GM19324 (cell line): ENCODE results near the gene N4BP2L2.

Experiments
- ATAC-seq: cut with Tn5 transposase; IDR thresholded peaks from one replicate; pipeline ENCODE4 v1.9.1; 2021; ENCODE audit warnings: mild to moderate bottlenecking, moderate library complexity; ENCODE audit not compliant: unreplicated experiment, low FRiP score

The N4BP2L2 gene

GRCh38 chr13:32427852-32428580 lies 110.6 kb downstream of the N4BP2L2 start, which contains the start of gene N4BP2L1:
TSS of gene N4BP2L1 (minus strand) at chr13:32428130. CDS start at chr13:32428082, 48 bp downstream.
- peak; percentile 83 for ATAC-seq

GRCh38 chr13:32426990-32427851 lies 111.4 kb downstream of the N4BP2L2 start:
- peak; percentile 21 for ATAC-seq

GRCh38 chr13:32426191-32426989 lies 112.2 kb downstream of the N4BP2L2 start:
- ATAC-seq, result peak; percentile 27

- no peak for ATAC-seq
These were observed 113.4 kb downstream of the N4BP2L2 start for GRCh38 chr13:32425158-32425557.

GRCh38 chr13:32423592-32423991 lies 115.0 kb downstream of the N4BP2L2 start:
- no peak for ATAC-seq

- ATAC-seq, result no peak
These were observed 118.7 kb downstream of the N4BP2L2 start for GRCh38 chr13:32419862-32420261.

- ATAC-seq, result no peak
These were observed 120.6 kb downstream of the N4BP2L2 start for GRCh38 chr13:32417995-32418394.

GRCh38 chr13:32415019-32415418 lies 123.6 kb downstream of the N4BP2L2 start:
- no peak for ATAC-seq

GRCh38 chr13:32414580-32414979 lies 124.0 kb downstream of the N4BP2L2 start:
- no peak for ATAC-seq

- ATAC-seq, result no peak
These were observed 125.3 kb downstream of the N4BP2L2 start for GRCh38 chr13:32413284-32413683.

GRCh38 chr13:32409561-32410421 lies 128.8 kb downstream of the N4BP2L2 start:
- ATAC-seq, result no peak

GRCh38 chr13:32409001-32409313 lies 129.6 kb downstream of the N4BP2L2 start:
- ATAC-seq, result no peak

- peak; percentile 18 for ATAC-seq
These were observed 130.1 kb downstream of the N4BP2L2 start for GRCh38 chr13:32408296-32409000.

- ATAC-seq, result peak; percentile 60
These were observed 130.7 kb downstream of the N4BP2L2 start for GRCh38 chr13:32407854-32408253.

- no peak for ATAC-seq
These were observed 135.5 kb downstream of the N4BP2L2 start for GRCh38 chr13:32403108-32403507.

- no peak for ATAC-seq
These were observed 147.4 kb downstream of the N4BP2L2 start for GRCh38 chr13:32391101-32391619.

- no peak for ATAC-seq
These were observed 148.1 kb downstream of the N4BP2L2 start for GRCh38 chr13:32390484-32390883.

GRCh38 chr13:32390048-32390447 lies 148.5 kb downstream of the N4BP2L2 start:
- ATAC-seq, result no peak

- ATAC-seq, result no peak
These were observed 153.2 kb downstream of the N4BP2L2 start for GRCh38 chr13:32385410-32385809.
